Measurements from ENCODE around the gene PLEKHG3. TPM values are rescaled to one million over a fixed set of nuclear protein-coding genes. Genes with fewer than 3 reads are reported as not detected.

PLEKHG3 gene
- total RNA-seq, 1 experiment from 2014 or later = 59.3 TPM

DNA sequence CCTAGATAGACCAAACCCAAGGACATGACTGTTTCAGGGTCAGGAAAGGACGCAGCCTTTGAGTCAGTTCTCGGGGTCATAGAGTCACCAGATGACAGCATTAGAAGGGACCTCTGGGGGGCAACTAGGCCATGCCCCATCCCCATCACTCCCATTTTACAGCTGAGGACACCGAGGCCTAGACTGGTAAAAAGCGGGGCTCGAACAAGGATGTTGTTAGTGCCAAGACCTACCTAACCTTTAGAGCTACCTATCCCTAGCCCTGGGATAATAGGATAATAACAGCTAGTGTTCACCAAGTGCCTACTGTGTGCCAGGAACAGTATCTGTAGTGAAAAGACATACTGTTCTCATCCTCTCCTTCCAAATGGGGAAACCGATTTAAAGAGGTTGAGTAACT lies 48.7 kb downstream of the PLEKHG3 start:
- no peaks in the 10 kb centered on the region for H4K20me1 ChIP-seq (ENCODE audit: insufficient read depth)
- no TSS peak for BruUV-seq (replicated peaks)
- H3K4me1 ChIP-seq (replicated peaks; ENCODE audit: insufficient read depth) = peaks cover 31% of the 10 kb centered on the region
- H2AFZ ChIP-seq = no peak overlapping the region
- H3K4me3 ChIP-seq = no peak overlapping the region
- no peaks in the 10 kb centered on the region for H3K9me2 ChIP-seq (ENCODE audit: insufficient read depth)
- no peaks in the 10 kb centered on the region for H3K9me3 ChIP-seq (ENCODE audit: insufficient read depth, low read depth)
- ChIA-PET CTCF (no interaction called here), POLR2A (ENCODE audit: unreplicated experiment) (no interaction called here)
- H3K4me2 ChIP-seq = no peak overlapping the region
- intact Hi-C loops (cut with micrococcal nuclease; ENCODE audit: unreplicated experiment) = no loop called here
- H3K27ac ChIP-seq = no peak overlapping the region
- H3K27me3 ChIP-seq (ENCODE audit: insufficient read depth, low read depth) = no peaks in the 10 kb centered on the region
- no peaks in the 10 kb centered on the region for H3K79me2 ChIP-seq (ENCODE audit: low read depth)
- H3F3A ChIP-seq (ENCODE audit: insufficient read depth, low read depth) = peaks cover 25% of the 10 kb centered on the region
- no peak for TF ChIP-seq EZH2 (IDR thresholded peaks at IDR 0.05; ENCODE audit: low read depth)
- TF ChIP-seq, protein P1, sequence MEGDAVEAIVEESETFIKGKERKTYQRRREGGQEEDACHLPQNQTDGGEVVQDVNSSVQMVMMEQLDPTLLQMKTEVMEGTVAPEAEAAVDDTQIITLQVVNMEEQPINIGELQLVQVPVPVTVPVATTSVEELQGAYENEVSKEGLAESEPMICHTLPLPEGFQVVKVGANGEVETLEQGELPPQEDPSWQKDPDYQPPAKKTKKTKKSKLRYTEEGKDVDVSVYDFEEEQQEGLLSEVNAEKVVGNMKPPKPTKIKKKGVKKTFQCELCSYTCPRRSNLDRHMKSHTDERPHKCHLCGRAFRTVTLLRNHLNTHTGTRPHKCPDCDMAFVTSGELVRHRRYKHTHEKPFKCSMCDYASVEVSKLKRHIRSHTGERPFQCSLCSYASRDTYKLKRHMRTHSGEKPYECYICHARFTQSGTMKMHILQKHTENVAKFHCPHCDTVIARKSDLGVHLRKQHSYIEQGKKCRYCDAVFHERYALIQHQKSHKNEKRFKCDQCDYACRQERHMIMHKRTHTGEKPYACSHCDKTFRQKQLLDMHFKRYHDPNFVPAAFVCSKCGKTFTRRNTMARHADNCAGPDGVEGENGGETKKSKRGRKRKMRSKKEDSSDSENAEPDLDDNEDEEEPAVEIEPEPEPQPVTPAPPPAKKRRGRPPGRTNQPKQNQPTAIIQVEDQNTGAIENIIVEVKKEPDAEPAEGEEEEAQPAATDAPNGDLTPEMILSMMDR (conservative IDR thresholded peaks at IDR 0.05) = no peak
- DNase-seq = no peak
- H3K36me3 ChIP-seq (ENCODE audit: low read depth) = no peaks in the 10 kb centered on the region

DNA sequence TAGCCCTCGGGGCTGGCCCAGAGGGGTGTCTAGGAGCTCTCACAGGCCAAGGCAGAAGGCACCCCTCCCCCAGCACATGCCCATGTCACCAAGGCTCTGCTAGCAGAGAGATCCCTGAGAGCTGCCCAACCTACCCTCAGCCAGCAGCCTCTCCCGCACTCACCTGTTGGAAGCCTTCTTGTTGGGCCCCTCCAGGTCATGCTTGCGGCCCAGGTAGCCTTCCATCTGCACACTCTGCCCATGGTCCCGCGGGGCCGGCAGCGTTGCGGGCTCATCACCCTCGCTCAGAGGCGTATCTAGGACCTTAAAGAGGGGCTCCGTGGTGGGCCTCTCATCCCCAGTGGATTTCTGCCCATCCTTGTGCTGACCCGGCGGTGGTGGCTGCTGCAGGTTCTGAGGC lies 49.1 kb downstream of the PLEKHG3 start:
- TF ChIP-seq EZH2 (IDR thresholded peaks at IDR 0.05; ENCODE audit: low read depth) = no peak
- TF ChIP-seq, protein P1 (conservative IDR thresholded peaks at IDR 0.05) = no peak
- H3K4me2 ChIP-seq = no peak overlapping the region
- H2AFZ ChIP-seq = no peak overlapping the region
- no peak overlapping the region for H3K4me3 ChIP-seq
- BruUV-seq (replicated peaks) = no TSS peak
- POLR2A ChIA-PET (ENCODE audit: unreplicated experiment) = no interaction called here
- no peaks in the 10 kb centered on the region for H4K20me1 ChIP-seq (ENCODE audit: insufficient read depth)
- DNase-seq = no peak
- H3K9me2 ChIP-seq (ENCODE audit: insufficient read depth) = no peaks in the 10 kb centered on the region
- intact Hi-C loops (cut with micrococcal nuclease; ENCODE audit: unreplicated experiment) = no loop called here
- peaks cover 36% of the 10 kb centered on the region for H3K4me1 ChIP-seq (replicated peaks; ENCODE audit: insufficient read depth)
- no peaks in the 10 kb centered on the region for H3K36me3 ChIP-seq (ENCODE audit: low read depth)
- no peaks in the 10 kb centered on the region for H3K9me3 ChIP-seq (ENCODE audit: insufficient read depth, low read depth)
- no peak overlapping the region for H3K27ac ChIP-seq
- H3K79me2 ChIP-seq (ENCODE audit: low read depth) = no peaks in the 10 kb centered on the region
- H3K27me3 ChIP-seq (ENCODE audit: insufficient read depth, low read depth) = no peaks in the 10 kb centered on the region
- CTCF ChIA-PET = no interaction called here
- H3F3A ChIP-seq (ENCODE audit: insufficient read depth, low read depth) = peaks cover 27% of the 10 kb centered on the region

DNA sequence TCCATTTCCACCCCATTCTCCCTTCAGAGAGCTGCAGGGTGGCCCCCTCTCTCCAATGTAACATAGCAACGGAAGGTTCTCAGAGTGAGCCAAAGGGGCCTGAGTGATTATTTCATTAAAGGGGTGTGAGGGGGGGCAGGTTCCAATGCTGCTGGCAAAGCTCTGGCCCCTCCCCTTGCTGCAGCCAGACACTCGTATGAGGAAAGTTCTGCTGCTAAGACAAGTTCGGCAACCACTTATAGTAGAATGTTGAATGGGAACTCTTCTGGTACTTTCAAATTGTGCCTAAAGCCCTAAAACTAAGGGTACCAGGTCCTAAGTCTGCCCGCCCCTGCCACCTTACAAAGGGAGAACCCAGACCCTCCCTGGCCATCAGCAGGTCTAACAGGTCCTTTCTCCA lies 49.8 kb downstream of the PLEKHG3 start:
- H3K36me3 ChIP-seq (ENCODE audit: low read depth) = no peaks in the 10 kb centered on the region
- H3K9me3 ChIP-seq (ENCODE audit: insufficient read depth, low read depth) = no peaks in the 10 kb centered on the region
- no peak for TF ChIP-seq EZH2 (IDR thresholded peaks at IDR 0.05; ENCODE audit: low read depth)
- H3K9me2 ChIP-seq (ENCODE audit: insufficient read depth) = no peaks in the 10 kb centered on the region
- ChIA-PET CTCF (no interaction called here), POLR2A (ENCODE audit: unreplicated experiment) (no interaction called here)
- no peak overlapping the region for H3K4me2 ChIP-seq
- no peak for DNase-seq
- no peak overlapping the region for H3K27ac ChIP-seq
- H3K4me3 ChIP-seq = no peak overlapping the region
- intact Hi-C loops (cut with micrococcal nuclease; ENCODE audit: unreplicated experiment) = no loop called here
- no peaks in the 10 kb centered on the region for H4K20me1 ChIP-seq (ENCODE audit: insufficient read depth)
- H3K79me2 ChIP-seq (ENCODE audit: low read depth) = no peaks in the 10 kb centered on the region
- no peak overlapping the region for H2AFZ ChIP-seq
- peaks cover 42% of the 10 kb centered on the region for H3K4me1 ChIP-seq (replicated peaks; ENCODE audit: insufficient read depth)
- H3F3A ChIP-seq (ENCODE audit: insufficient read depth, low read depth) = peaks cover 27% of the 10 kb centered on the region
- no peaks in the 10 kb centered on the region for H3K27me3 ChIP-seq (ENCODE audit: insufficient read depth, low read depth)
- no TSS peak for BruUV-seq (replicated peaks)

DNA sequence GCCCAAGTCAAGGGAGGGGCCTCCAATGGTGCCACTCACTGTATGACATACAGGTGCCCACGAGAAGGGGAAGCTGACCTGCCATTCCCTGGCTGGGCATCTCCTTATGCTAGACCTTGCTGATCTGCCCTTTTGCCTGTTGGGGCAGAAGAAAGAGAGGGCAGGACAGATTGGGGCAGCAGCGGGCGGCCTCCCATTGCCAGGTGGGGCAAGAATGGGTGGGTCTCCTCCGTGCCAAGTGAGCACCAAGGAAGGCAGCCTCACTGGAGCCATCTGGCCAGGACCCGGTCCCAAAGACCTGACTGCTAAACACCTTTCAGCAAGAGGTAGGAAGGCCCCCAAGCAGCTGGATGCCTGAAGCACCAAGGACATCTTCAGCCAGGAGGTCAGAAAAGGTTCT lies 50.5 kb downstream of the PLEKHG3 start:
- CTCF ChIA-PET = no interaction called here
- TF ChIP-seq EZH2 (IDR thresholded peaks at IDR 0.05; ENCODE audit: low read depth) = no peak
- Histone ChIP-seq H3K4me1 (replicated peaks; ENCODE audit: insufficient read depth) (peaks cover 49% of the 10 kb centered on the region), H3K9me3 (ENCODE audit: insufficient read depth, low read depth) (no peaks in the 10 kb centered on the region), H3K36me3 (ENCODE audit: low read depth) (no peaks in the 10 kb centered on the region), H3K27me3 (ENCODE audit: insufficient read depth, low read depth) (no peaks in the 10 kb centered on the region), H3K27ac (no peak overlapping the region), H3F3A (ENCODE audit: insufficient read depth, low read depth) (peaks cover 29% of the 10 kb centered on the region), H3K4me3 (no peak overlapping the region), H3K4me2 (peak overlapping the region; percentile 57; the same call in 1 of the 2 replicates), H4K20me1 (ENCODE audit: insufficient read depth) (no peaks in the 10 kb centered on the region), H3K9me2 (ENCODE audit: insufficient read depth) (no peaks in the 10 kb centered on the region), H2AFZ (no peak overlapping the region), H3K79me2 (ENCODE audit: low read depth) (no peaks in the 10 kb centered on the region)
- POLR2A ChIA-PET (ENCODE audit: unreplicated experiment) = no interaction called here
- no TSS peak for BruUV-seq (replicated peaks)
- no peak for DNase-seq
- intact Hi-C loops (cut with micrococcal nuclease; ENCODE audit: unreplicated experiment) = loop anchor here (5.0 kb wide), 2 partner anchors 218 to 317 kb away; partner anchors contain the start of gene RAB15
